ENCODE measurements around the gene CDC25C. TPM values are rescaled to one million over a fixed set of nuclear protein-coding genes. Genes with fewer than 3 reads are reported as not detected.

Gene CDC25C
- total RNA-seq, 2 experiments from 2014 or later: 19.2 to 21.1 TPM

- H4K20me1 ChIP-seq (ENCODE audit: insufficient read depth, low read length): peaks cover 5% of the 10 kb centered on the region; the same call in 1 of the 2 replicates
- H3K4me2 ChIP-seq (ENCODE audit: low read length): no peak overlapping the region
- H3K36me3 ChIP-seq (ENCODE audit: insufficient read depth, low read length): no peaks in the 10 kb centered on the region
- no peaks in the 10 kb centered on the region for H3K9me2 ChIP-seq (ENCODE audit: insufficient read depth, low read length)
- H3K79me2 ChIP-seq (ENCODE audit: insufficient read depth, low read depth, low read length): peaks cover 97% of the 10 kb centered on the region
- H3K9me3 ChIP-seq (ENCODE audit: low read length): no peaks in the 10 kb centered on the region
- H3K4me3 ChIP-seq (ENCODE audit: low read depth, low read length, poor library complexity, severe bottlenecking): no peak overlapping the region
- peaks cover 2% of the 10 kb centered on the region for H3K4me1 ChIP-seq (ENCODE audit: insufficient read depth, low read length, poor library complexity, severe bottlenecking)
- POLR2A ChIA-PET: no interaction called here
- H2AFZ ChIP-seq (ENCODE audit: low read length): no peak overlapping the region
- DNase-seq (ENCODE audit: low spot score): no peak
- TSS peak; percentile 24 for BruUV-seq (replicated peaks)
- CTCF ChIA-PET (ENCODE audit: unreplicated experiment): no interaction called here
- no peak overlapping the region for H3K27ac ChIP-seq (ENCODE audit: low read depth, low read length, poor library complexity, severe bottlenecking)
- intact Hi-C loops (cut with micrococcal nuclease; ENCODE audit: unreplicated experiment): no loop called here
- no peak for TF ChIP-seq CTCF (conservative IDR thresholded peaks at IDR 0.05; ENCODE audit: low read length)
Observed at GRCh38 chr5:138364576-138364975, 33.0 kb upstream of the CDC25C start.

- no TSS peak for BruUV-seq (replicated peaks)
- intact Hi-C loops (cut with micrococcal nuclease; ENCODE audit: unreplicated experiment): no loop called here
- no peak for TF ChIP-seq EZH2phosphoT487 (IDR thresholded peaks at IDR 0.05; ENCODE audit: borderline replicate concordance, low read depth, low read length)
- TF ChIP-seq CTCF (conservative IDR thresholded peaks at IDR 0.05; ENCODE audit: low read length): no peak
- Histone ChIP-seq H3K4me3 (ENCODE audit: low read depth, low read length, poor library complexity, severe bottlenecking) (no peak overlapping the region), H3K9me3 (ENCODE audit: low read length) (no peaks in the 10 kb centered on the region), H3K4me1 (ENCODE audit: insufficient read depth, low read length, poor library complexity, severe bottlenecking) (no peaks in the 10 kb centered on the region), H3K27ac (ENCODE audit: low read depth, low read length, poor library complexity, severe bottlenecking) (no peak overlapping the region), H3K36me3 (ENCODE audit: insufficient read depth, low read length) (no peaks in the 10 kb centered on the region), H3K9me2 (ENCODE audit: insufficient read depth, low read length) (no peaks in the 10 kb centered on the region), H2AFZ (ENCODE audit: low read length) (no peak overlapping the region), H4K20me1 (ENCODE audit: insufficient read depth, low read length) (peaks cover 9% of the 10 kb centered on the region; the same call in 1 of the 2 replicates), H3K79me2 (ENCODE audit: insufficient read depth, low read depth, low read length) (peaks cover 98% of the 10 kb centered on the region), H3K4me2 (ENCODE audit: low read length) (no peak overlapping the region)
- POLR2A ChIA-PET: interaction anchor here (0.6 kb wide), 1 partner anchor 20 kb away, joined by 3 read pairs; no protein-coding TSS in a partner anchor
- DNase-seq (ENCODE audit: low spot score): no peak
- CTCF ChIA-PET (ENCODE audit: unreplicated experiment): no interaction called here
Observed at GRCh38 chr5:138360941-138361452, 29.4 kb upstream of the CDC25C start.

GRCh38 chr5:138359621-138360020, 28.0 kb upstream of the CDC25C start:
- 0 out of 2 replicates have a peak, but pooled peaks cover 8% of the 10 kb centered on the region for H3K36me3 ChIP-seq (ENCODE audit: insufficient read depth, low read length)
- BruUV-seq (replicated peaks): no TSS peak
- DNase-seq (ENCODE audit: low spot score): no peak
- POLR2A ChIA-PET: no interaction called here
- no peak overlapping the region for H3K4me2 ChIP-seq (ENCODE audit: low read length)
- no peak overlapping the region for H2AFZ ChIP-seq (ENCODE audit: low read length)
- TF ChIP-seq EZH2phosphoT487 (IDR thresholded peaks at IDR 0.05; ENCODE audit: borderline replicate concordance, low read depth, low read length) (no peak), CTCF (conservative IDR thresholded peaks at IDR 0.05; ENCODE audit: low read length) (no peak)
- intact Hi-C loops (cut with micrococcal nuclease; ENCODE audit: unreplicated experiment): no loop called here
- no peaks in the 10 kb centered on the region for H3K9me3 ChIP-seq (ENCODE audit: low read length)
- H4K20me1 ChIP-seq (ENCODE audit: insufficient read depth, low read length): peaks cover 20% of the 10 kb centered on the region
- H3K9me2 ChIP-seq (ENCODE audit: insufficient read depth, low read length): no peaks in the 10 kb centered on the region
- CTCF ChIA-PET (ENCODE audit: unreplicated experiment): no interaction called here
- H3K4me1 ChIP-seq (ENCODE audit: insufficient read depth, low read length, poor library complexity, severe bottlenecking): peaks cover 12% of the 10 kb centered on the region
- H3K4me3 ChIP-seq (ENCODE audit: low read depth, low read length, poor library complexity, severe bottlenecking): no peak overlapping the region
- peaks cover 98% of the 10 kb centered on the region for H3K79me2 ChIP-seq (ENCODE audit: insufficient read depth, low read depth, low read length)
- no peak overlapping the region for H3K27ac ChIP-seq (ENCODE audit: low read depth, low read length, poor library complexity, severe bottlenecking)
